ENCODE measurements around the gene NUP107.

DNA sequence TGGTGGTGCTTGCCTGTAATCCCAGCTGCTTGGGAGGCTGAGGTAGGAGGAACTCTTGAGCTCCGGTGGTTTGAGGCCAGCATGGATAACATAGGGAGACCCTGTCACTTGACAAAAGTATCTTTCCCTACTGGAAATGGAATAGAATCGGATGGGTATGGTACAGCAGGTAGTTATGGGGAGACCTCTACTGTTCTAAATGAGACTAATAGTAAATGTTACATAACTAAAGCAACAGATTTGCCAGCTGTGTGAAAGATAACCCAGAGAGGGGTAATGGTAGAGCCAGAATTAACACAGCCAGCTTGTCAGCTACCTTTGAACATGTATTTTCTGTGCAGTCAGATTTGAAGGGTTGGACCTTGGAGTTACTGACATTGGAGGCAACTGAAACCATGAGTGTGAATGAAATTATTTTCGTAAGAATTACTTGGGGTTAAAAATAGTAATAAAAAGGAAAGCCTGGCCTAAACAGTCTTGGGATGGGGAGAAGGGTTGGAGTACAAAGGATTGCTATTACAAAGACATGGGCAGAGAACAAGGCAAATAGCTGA lies 21.7 kb upstream of the NUP107 start:
- TF ChIP-seq, protein P1, sequence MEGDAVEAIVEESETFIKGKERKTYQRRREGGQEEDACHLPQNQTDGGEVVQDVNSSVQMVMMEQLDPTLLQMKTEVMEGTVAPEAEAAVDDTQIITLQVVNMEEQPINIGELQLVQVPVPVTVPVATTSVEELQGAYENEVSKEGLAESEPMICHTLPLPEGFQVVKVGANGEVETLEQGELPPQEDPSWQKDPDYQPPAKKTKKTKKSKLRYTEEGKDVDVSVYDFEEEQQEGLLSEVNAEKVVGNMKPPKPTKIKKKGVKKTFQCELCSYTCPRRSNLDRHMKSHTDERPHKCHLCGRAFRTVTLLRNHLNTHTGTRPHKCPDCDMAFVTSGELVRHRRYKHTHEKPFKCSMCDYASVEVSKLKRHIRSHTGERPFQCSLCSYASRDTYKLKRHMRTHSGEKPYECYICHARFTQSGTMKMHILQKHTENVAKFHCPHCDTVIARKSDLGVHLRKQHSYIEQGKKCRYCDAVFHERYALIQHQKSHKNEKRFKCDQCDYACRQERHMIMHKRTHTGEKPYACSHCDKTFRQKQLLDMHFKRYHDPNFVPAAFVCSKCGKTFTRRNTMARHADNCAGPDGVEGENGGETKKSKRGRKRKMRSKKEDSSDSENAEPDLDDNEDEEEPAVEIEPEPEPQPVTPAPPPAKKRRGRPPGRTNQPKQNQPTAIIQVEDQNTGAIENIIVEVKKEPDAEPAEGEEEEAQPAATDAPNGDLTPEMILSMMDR (IDR thresholded peaks at IDR 0.05): no peak
- TF ChIP-seq POLR2A (IDR thresholded peaks at IDR 0.05): no peak
- TF ChIP-seq POLR2AphosphoS5 (IDR thresholded peaks at IDR 0.05): peak in 1 of 3 donors; percentile 3
- no peak for TF ChIP-seq EP300 (IDR thresholded peaks at IDR 0.05; ENCODE audit: low read depth)

Measured in transverse colon (tissue), 4 donors.